Stimulated activated naive B cell treated with anti-CD40 and anti-IgM and Interleukin-4, amounts not matched to agents 10 μg/mL and 1 μg/mL and 100 μg/mL, for 72 hours (primary cell): ENCODE measurements around the gene CTRB1.
A peak's percentile ranks its signal among the peaks of the same experiment; 100 is the strongest.
"Not testable (repeated sequence)": the region's sequence is repeated elsewhere in the genome, so short reads cannot be mapped to it uniquely, and the experiment has no call there.

ENCODE experiments used
- ATAC-seq, 2 donors: fragments of 150-1000 bp; cut with Tn5 transposase; replicated peaks; 2 replicates each; pipeline ENCODE4 v1.10.0; 2021; ENCODE audit warnings: moderate library complexity in 1 of 2
- DNase-seq: peaks from one replicate; pipeline ENCODE4 v3.0.0; 2021
- H3K27ac Mint-ChIP-seq: one replicate; pipeline ENCODE4 v1.8.0; 2022; ENCODE audit warnings: mild to moderate bottlenecking, mixed read lengths
- H3K27me3 Mint-ChIP-seq, 2 donors: one replicate each; pipeline ENCODE4 v1.8.0; 2022; ENCODE audit warnings: mixed read lengths in 2 of 2
- H3K36me3 Mint-ChIP-seq, 2 donors: one replicate each; pipeline ENCODE4 v1.8.0; 2022; ENCODE audit warnings: mixed read lengths in 2 of 2, mild to moderate bottlenecking in 1 of 2
- H3K4me1 Mint-ChIP-seq, 2 donors: one replicate each; pipeline ENCODE4 v1.8.0; 2022; ENCODE audit warnings: mixed read lengths in 2 of 2, mild to moderate bottlenecking in 1 of 2
- H3K4me3 Mint-ChIP-seq, 2 donors: one replicate each; pipeline ENCODE4 v1.8.0; 2022; ENCODE audit warnings: mild to moderate bottlenecking in 2 of 2, mixed read lengths in 2 of 2, moderate library complexity in 1 of 2
- H3K9me3 Mint-ChIP-seq, 2 donors: one replicate each; pipeline ENCODE4 v1.8.0; 2022; ENCODE audit warnings: mixed read lengths in 2 of 2, mild to moderate bottlenecking in 1 of 2

Gene CTRB1

GRCh38 chr16:75208242-75208825 is 10.5 kb upstream of the CTRB1 start:
- Mint-ChIP-seq H3K4me1 (no peaks in the 10 kb centered on the region), H3K27ac (no peak overlapping the region)
- DNase-seq, result no peak

GRCh38 chr16:75208861-75209505 is 9.8 kb upstream of the CTRB1 start:
- H3K27me3 Mint-ChIP-seq, result peaks cover 22 to 41% of the 10 kb centered on the region in 2 donors
- ATAC-seq (no peak), DNase-seq (no peak)
- H3K36me3 Mint-ChIP-seq, result no peaks in the 10 kb centered on the region
- H3K9me3 Mint-ChIP-seq, result no peaks in the 10 kb centered on the region
- no peak overlapping the region for H3K4me3 Mint-ChIP-seq
- H3K4me1 Mint-ChIP-seq, result no peaks in the 10 kb centered on the region
- no peak overlapping the region for H3K27ac Mint-ChIP-seq

More at GRCh38 chr16:75208242-75208825, 10.5 kb upstream of the CTRB1 start:
- no peak for ATAC-seq
- Mint-ChIP-seq H3K27me3 (peaks cover 28 to 42% of the 10 kb centered on the region in 2 donors), H3K9me3 (no peaks in the 10 kb centered on the region), H3K36me3 (no peaks in the 10 kb centered on the region), H3K4me3 (no peak overlapping the region)

- not testable (repeated sequence) for ATAC-seq, DNase-seq, H3K9me3 Mint-ChIP-seq, H3K4me1 Mint-ChIP-seq, H3K4me3 Mint-ChIP-seq, H3K36me3 Mint-ChIP-seq, H3K27ac Mint-ChIP-seq
- H3K27me3 Mint-ChIP-seq, result peaks cover 18 to 39% of the 10 kb centered on the region in 2 donors
These were observed 9.3 kb upstream of the CTRB1 start for GRCh38 chr16:75209514-75209913.

- Mint-ChIP-seq H3K4me1 (no peaks in the 10 kb centered on the region), H3K27ac (no peak overlapping the region), H3K27me3 (peaks cover 18 to 39% of the 10 kb centered on the region in 2 donors), H3K4me3 (no peak overlapping the region), H3K36me3 (no peaks in the 10 kb centered on the region), H3K9me3 (no peaks in the 10 kb centered on the region)
- no peak for DNase-seq
- no peak for ATAC-seq
These were observed 8.8 kb upstream of the CTRB1 start for GRCh38 chr16:75209944-75210343.

- not testable (repeated sequence) for H3K27ac Mint-ChIP-seq, H3K9me3 Mint-ChIP-seq, H3K4me3 Mint-ChIP-seq, H3K36me3 Mint-ChIP-seq, ATAC-seq, H3K4me1 Mint-ChIP-seq, DNase-seq
- H3K27me3 Mint-ChIP-seq, result peaks cover 18 to 46% of the 10 kb centered on the region in 2 donors
These were observed 7.5 kb upstream of the CTRB1 start for GRCh38 chr16:75211286-75211685.

GRCh38 chr16:75216127-75216526 is 2.7 kb upstream of the CTRB1 start:
- H3K9me3 Mint-ChIP-seq, result no peaks in the 10 kb centered on the region
- DNase-seq, result no peak
- H3K4me3 Mint-ChIP-seq, result no peak overlapping the region
- H3K27ac Mint-ChIP-seq, result no peak overlapping the region
- peaks cover 9 to 19% of the 10 kb centered on the region in 2 donors for H3K4me1 Mint-ChIP-seq
- H3K27me3 Mint-ChIP-seq, result peaks cover 15 to 30% of the 10 kb centered on the region in 2 donors
- H3K36me3 Mint-ChIP-seq, result no peaks in the 10 kb centered on the region
- no peak for ATAC-seq

- Mint-ChIP-seq H3K27ac (no peak overlapping the region), H3K36me3 (no peaks in the 10 kb centered on the region), H3K4me3 (no peak overlapping the region), H3K4me1 (peaks cover 9 to 19% of the 10 kb centered on the region in 2 donors), H3K9me3 (no peaks in the 10 kb centered on the region), H3K27me3 (peaks cover 15 to 30% of the 10 kb centered on the region in 2 donors)
- ATAC-seq (no peak), DNase-seq (no peak)
These were observed 2.2 kb upstream of the CTRB1 start for GRCh38 chr16:75216576-75216975.

- no peaks in the 10 kb centered on the region for H3K9me3 Mint-ChIP-seq
- H3K27ac Mint-ChIP-seq, result no peak overlapping the region
- H3K4me1 Mint-ChIP-seq, result peaks cover 9 to 19% of the 10 kb centered on the region in 2 donors
- peaks cover 13 to 30% of the 10 kb centered on the region in 2 donors for H3K27me3 Mint-ChIP-seq
- ATAC-seq, result peak in 1 of 2 donors; percentile 24
- H3K36me3 Mint-ChIP-seq, result no peaks in the 10 kb centered on the region
- DNase-seq, result no peak
- H3K4me3 Mint-ChIP-seq, result no peak overlapping the region
These were observed 1.4 kb upstream of the CTRB1 start for GRCh38 chr16:75217389-75217851.

GRCh38 chr16:75219088-75219487 is 300 bp downstream of the CTRB1 start:
- H3K4me1 Mint-ChIP-seq, result peaks cover 9 to 19% of the 10 kb centered on the region in 2 donors
- H3K27ac Mint-ChIP-seq, result no peak overlapping the region
- H3K27me3 Mint-ChIP-seq, result peaks cover 6 to 21% of the 10 kb centered on the region in 2 donors
- H3K36me3 Mint-ChIP-seq, result no peaks in the 10 kb centered on the region
- ATAC-seq (no peak), DNase-seq (no peak)
- H3K4me3 Mint-ChIP-seq, result no peak overlapping the region
- no peaks in the 10 kb centered on the region for H3K9me3 Mint-ChIP-seq

- H3K4me3 Mint-ChIP-seq, result peak overlapping the region in 1 of 2 donors; percentile 44
- peaks cover 9 to 19% of the 10 kb centered on the region in 2 donors for H3K4me1 Mint-ChIP-seq
- H3K9me3 Mint-ChIP-seq, result no peaks in the 10 kb centered on the region
- no peaks in the 10 kb centered on the region for H3K36me3 Mint-ChIP-seq
- peak overlapping the region; percentile 47 for H3K27ac Mint-ChIP-seq
- peaks cover 14 to 26% of the 10 kb centered on the region in 2 donors for H3K27me3 Mint-ChIP-seq
- ATAC-seq (no peak), DNase-seq (no peak)
These were observed 1.1 kb downstream of the CTRB1 start for GRCh38 chr16:75219838-75220237.

GRCh38 chr16:75222271-75222783 is 3.5 kb downstream of the CTRB1 start:
- no peaks in the 10 kb centered on the region for H3K36me3 Mint-ChIP-seq
- H3K9me3 Mint-ChIP-seq, result no peaks in the 10 kb centered on the region
- H3K4me1 Mint-ChIP-seq, result peaks cover 9 to 19% of the 10 kb centered on the region in 2 donors
- H3K27me3 Mint-ChIP-seq, result peaks cover 32 to 41% of the 10 kb centered on the region in 2 donors
- DNase-seq (no peak), ATAC-seq (no peak)
- H3K27ac Mint-ChIP-seq, result no peak overlapping the region
- no peak overlapping the region for H3K4me3 Mint-ChIP-seq

- not testable (repeated sequence) for DNase-seq, H3K9me3 Mint-ChIP-seq, ATAC-seq, H3K4me3 Mint-ChIP-seq, H3K36me3 Mint-ChIP-seq, H3K27ac Mint-ChIP-seq
- Mint-ChIP-seq H3K27me3 (peaks cover 40 to 49% of the 10 kb centered on the region in 2 donors), H3K4me1 (peaks cover 9 to 17% of the 10 kb centered on the region in 2 donors)
These were observed 4.3 kb downstream of the CTRB1 start for GRCh38 chr16:75223129-75223528.

GRCh38 chr16:75224306-75225082 is 5.7 kb downstream of the CTRB1 start:
- ATAC-seq, result no peak
- no peaks in the 10 kb centered on the region for H3K36me3 Mint-ChIP-seq
- H3K27ac Mint-ChIP-seq, result no peak overlapping the region
- H3K4me1 Mint-ChIP-seq, result peaks cover 4 to 11% of the 10 kb centered on the region in 2 donors
- H3K9me3 Mint-ChIP-seq, result no peaks in the 10 kb centered on the region
- no peak overlapping the region for H3K4me3 Mint-ChIP-seq
- H3K27me3 Mint-ChIP-seq, result peaks cover 50 to 62% of the 10 kb centered on the region in 2 donors
- DNase-seq, result no peak

- H3K4me3 Mint-ChIP-seq, result no peak overlapping the region
- H3K27me3 Mint-ChIP-seq, result peaks cover 55 to 68% of the 10 kb centered on the region in 2 donors
- peaks cover 0 to 5% of the 10 kb centered on the region in 2 donors for H3K4me1 Mint-ChIP-seq
- no peaks in the 10 kb centered on the region for H3K36me3 Mint-ChIP-seq
- no peaks in the 10 kb centered on the region for H3K9me3 Mint-ChIP-seq
- no peak for ATAC-seq
- H3K27ac Mint-ChIP-seq, result no peak overlapping the region
- no peak for DNase-seq
These were observed 6.3 kb downstream of the CTRB1 start for GRCh38 chr16:75225092-75225491.
